Measurements from ENCODE around the gene MANF. TPM values are rescaled to one million over a fixed set of nuclear protein-coding genes. Genes with fewer than 3 reads are reported as not detected.
"Not testable (repeated sequence)": the region's sequence is repeated elsewhere in the genome, so short reads cannot be mapped to it uniquely, and the experiment has no call there.

Gene MANF
- total RNA-seq, 4 donors from 2014 or later, result 16.2 to 34.6 (median 24.9) TPM

DNA sequence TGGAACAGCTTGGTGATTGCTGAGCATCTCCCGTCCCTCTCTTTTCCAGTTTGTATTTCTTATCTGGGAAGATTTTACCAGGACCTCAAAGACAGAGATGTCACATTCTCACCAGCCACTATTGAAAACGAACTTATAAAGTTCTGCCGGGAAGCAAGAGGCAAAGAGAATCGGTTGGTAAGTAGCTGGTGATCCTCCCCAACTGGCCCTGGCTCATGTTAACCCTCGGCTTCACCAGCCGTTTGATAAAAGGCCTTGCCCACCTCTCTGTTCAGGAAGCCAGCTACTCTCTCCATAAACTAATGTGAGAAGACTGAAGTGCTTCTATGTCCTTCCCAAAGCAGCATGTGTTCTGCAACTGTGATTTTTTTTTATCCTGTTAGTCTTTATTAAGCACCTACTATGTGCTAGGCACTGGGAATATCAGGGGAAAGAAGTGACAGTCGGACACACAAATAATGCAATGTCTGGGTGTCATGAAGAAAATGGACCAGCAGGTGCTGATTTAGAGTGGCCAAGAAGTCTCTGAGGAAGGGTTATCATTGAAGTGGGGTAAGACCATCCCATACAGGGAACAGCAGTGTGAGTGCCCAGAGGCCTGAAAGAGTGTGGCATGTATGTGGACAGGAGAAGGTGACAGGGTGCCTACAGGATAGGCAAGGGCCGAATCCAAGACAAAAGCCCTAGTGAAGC, 1.2 kb downstream of the MANF start:
- peak overlapping the region; percentile 88 to 97 (median 93) for H3K27ac ChIP-seq (replicated peaks in 1 of 4)
- DNase-seq (ENCODE audit: extremely low spot score), result no peak
- H3K4me1 ChIP-seq, result peaks cover 41 to 69% (median 49%) of the 10 kb centered on the region in 4 donors

DNA sequence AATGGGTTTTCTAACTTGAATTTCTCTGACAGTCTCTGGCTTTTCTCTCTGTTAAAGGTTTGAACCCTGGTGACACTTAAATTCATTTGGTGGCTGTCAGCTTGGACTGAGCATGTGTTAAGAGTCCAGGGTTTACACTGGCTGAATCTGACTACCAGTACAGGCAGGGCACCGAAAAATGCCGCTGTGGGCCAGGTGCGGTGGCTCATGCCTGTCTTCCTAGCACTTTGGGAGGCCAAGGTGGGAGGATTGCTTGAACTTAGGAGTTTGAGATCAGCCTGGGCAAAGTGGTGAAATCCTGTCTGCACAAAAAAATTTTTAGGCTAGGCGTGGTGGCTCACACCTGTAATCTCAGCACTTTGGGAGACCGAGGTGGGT, 1.8 kb downstream of the MANF start:
- peak overlapping the region; percentile 0 to 97 (median 92) for H3K27ac ChIP-seq (replicated peaks in 1 of 4)
- H3K4me1 ChIP-seq, result peaks cover 41 to 72% (median 52%) of the 10 kb centered on the region in 4 donors
- H3K9me3 ChIP-seq, result no peaks in the 10 kb centered on the region
- no peak for TF ChIP-seq EP300 (IDR thresholded peaks at IDR 0.05)
- TF ChIP-seq, protein P1, sequence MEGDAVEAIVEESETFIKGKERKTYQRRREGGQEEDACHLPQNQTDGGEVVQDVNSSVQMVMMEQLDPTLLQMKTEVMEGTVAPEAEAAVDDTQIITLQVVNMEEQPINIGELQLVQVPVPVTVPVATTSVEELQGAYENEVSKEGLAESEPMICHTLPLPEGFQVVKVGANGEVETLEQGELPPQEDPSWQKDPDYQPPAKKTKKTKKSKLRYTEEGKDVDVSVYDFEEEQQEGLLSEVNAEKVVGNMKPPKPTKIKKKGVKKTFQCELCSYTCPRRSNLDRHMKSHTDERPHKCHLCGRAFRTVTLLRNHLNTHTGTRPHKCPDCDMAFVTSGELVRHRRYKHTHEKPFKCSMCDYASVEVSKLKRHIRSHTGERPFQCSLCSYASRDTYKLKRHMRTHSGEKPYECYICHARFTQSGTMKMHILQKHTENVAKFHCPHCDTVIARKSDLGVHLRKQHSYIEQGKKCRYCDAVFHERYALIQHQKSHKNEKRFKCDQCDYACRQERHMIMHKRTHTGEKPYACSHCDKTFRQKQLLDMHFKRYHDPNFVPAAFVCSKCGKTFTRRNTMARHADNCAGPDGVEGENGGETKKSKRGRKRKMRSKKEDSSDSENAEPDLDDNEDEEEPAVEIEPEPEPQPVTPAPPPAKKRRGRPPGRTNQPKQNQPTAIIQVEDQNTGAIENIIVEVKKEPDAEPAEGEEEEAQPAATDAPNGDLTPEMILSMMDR (IDR thresholded peaks at IDR 0.05), result no peak
- TF ChIP-seq POLR2A (IDR thresholded peaks at IDR 0.05; ENCODE audit: low read depth), result no peak
- TF ChIP-seq POLR2AphosphoS5 (IDR thresholded peaks at IDR 0.05), result no peak
- WGBS, result 90% methylated on average over 5 of the region's 5 CpGs
- H3K4me3 ChIP-seq, result peak overlapping the region in 1 of 4 donors; percentile 80
- peaks cover 11 to 31% (median 23%) of the 10 kb centered on the region in 4 donors for H3K36me3 ChIP-seq
- intact Hi-C loops (cut with DNase I), result loop anchor here (5.0 to 10.0 kb wide), 2 partner anchors 288 to 770 kb away; partner anchors contain the start of genes MAPKAPK3 and TEX264
- no peak for DNase-seq (ENCODE audit: extremely low spot score)
- no peaks in the 10 kb centered on the region for H3K27me3 ChIP-seq

More for the DNA sequence above, 1.2 kb downstream of the MANF start:
- H3K4me3 ChIP-seq, result peak overlapping the region; percentile 76 to 94 (median 82)
- 32% methylated on average over 8 of the region's 8 CpGs for WGBS
- no peaks in the 10 kb centered on the region for H3K9me3 ChIP-seq
- TF ChIP-seq, protein P1 (IDR thresholded peaks at IDR 0.05), result no peak
- TF ChIP-seq EP300 (IDR thresholded peaks at IDR 0.05), result no peak
- TF ChIP-seq POLR2A (IDR thresholded peaks at IDR 0.05; ENCODE audit: low read depth), result no peak
- no peak for TF ChIP-seq POLR2AphosphoS5 (IDR thresholded peaks at IDR 0.05)
- intact Hi-C loops (cut with DNase I), result loop anchor here (5.0 to 10.0 kb wide), 2 partner anchors 288 to 769 kb away; partner anchors contain the start of genes MAPKAPK3 and TEX264
- H3K27me3 ChIP-seq, result no peaks in the 10 kb centered on the region
- H3K36me3 ChIP-seq, result peaks cover 11 to 31% (median 23%) of the 10 kb centered on the region in 4 donors

DNA sequence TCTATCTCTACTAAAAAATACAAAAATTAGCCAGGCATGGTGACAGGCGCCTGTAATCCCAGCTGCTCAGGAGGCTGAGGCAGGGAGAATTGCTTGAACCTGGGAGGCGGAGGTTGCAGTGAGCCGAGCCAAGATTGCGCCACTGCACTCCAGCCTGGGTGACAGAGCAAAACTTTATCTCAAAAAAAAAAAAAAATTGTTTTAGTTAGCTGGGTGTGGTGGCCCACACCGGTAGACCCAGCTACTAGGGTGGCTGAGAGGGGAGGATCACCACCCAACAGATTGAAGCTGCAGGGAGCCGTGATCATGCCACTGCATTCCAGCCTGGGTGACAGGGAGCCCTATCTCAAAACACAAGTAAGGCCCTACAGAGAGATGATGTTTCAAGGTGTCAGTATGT, 2.2 kb downstream of the MANF start:
- H3K4me1 ChIP-seq, result peaks cover 45 to 77% (median 56%) of the 10 kb centered on the region in 4 donors
- 73% methylated on average over 6 of the region's 6 CpGs for WGBS
- H3K9me3 ChIP-seq; DNase-seq (ENCODE audit: extremely low spot score); H3K27me3 ChIP-seq; H3K4me3 ChIP-seq: not testable (repeated sequence)
- peaks cover 11 to 34% (median 24%) of the 10 kb centered on the region in 4 donors for H3K36me3 ChIP-seq
- peak overlapping the region in 2 of 4 donors; percentile 0 to 88 for H3K27ac ChIP-seq (replicated peaks in 1 of 4)
- intact Hi-C loops (cut with DNase I), result loop anchor here (5.0 to 10.0 kb wide), 2 partner anchors 288 to 770 kb away; partner anchors contain the start of genes MAPKAPK3 and TEX264

DNA sequence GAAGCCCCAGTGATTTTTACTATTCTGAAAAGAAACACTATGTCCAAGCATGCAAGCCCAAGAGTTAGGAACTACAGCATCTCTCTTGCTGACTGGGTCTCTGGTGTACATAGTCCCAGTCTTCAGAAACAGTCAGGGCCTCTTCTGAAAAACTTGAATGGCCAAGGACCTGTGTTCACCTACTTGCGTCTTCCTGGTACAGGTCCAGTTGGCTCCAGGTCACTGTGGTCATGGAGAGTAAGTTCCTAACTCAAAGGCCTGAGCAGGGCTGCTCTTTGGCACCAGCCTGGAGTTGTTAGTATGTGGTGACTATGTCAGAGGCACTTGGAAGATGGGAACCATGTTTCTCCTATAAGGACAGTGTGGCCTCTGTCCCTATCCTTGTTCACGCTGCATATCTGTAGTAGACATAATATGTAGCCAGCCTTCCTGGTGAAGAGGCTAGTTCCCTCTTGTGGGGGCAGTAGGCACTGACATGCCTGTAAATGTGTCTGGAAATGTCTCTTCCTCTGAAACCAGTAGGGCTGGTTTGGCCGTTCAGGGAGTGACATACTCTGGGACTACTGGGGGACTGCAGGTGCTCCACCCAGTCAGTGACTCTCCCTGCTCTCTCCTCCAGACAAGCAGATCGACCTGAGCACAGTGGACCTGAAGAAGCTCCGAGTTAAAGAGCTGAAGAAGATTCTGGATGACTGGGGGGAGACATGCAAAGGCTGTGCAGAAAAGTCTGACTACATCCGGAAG, 3.4 kb downstream of the MANF start:
- H3K27ac ChIP-seq (replicated peaks in 1 of 4), result no peak overlapping the region
- H3K4me1 ChIP-seq, result peaks cover 57 to 86% (median 67%) of the 10 kb centered on the region in 4 donors
- WGBS, result 75% methylated on average over 5 of the region's 6 CpGs
- TF ChIP-seq POLR2AphosphoS5 (IDR thresholded peaks at IDR 0.05), result no peak
- TF ChIP-seq, protein P1 (IDR thresholded peaks at IDR 0.05), result no peak
- no peak for TF ChIP-seq POLR2A (IDR thresholded peaks at IDR 0.05; ENCODE audit: low read depth)
- no peak for TF ChIP-seq EP300 (IDR thresholded peaks at IDR 0.05)
- no peak overlapping the region for H3K4me3 ChIP-seq
- H3K27me3 ChIP-seq, result no peaks in the 10 kb centered on the region
- no peaks in the 10 kb centered on the region for H3K9me3 ChIP-seq
- peaks cover 20 to 46% (median 35%) of the 10 kb centered on the region in 4 donors for H3K36me3 ChIP-seq
- DNase-seq (ENCODE audit: extremely low spot score), result no peak
- intact Hi-C loops (cut with DNase I), result loop anchor here (5.0 to 10.0 kb wide), 2 partner anchors 286 to 771 kb away; partner anchors contain the start of genes MAPKAPK3 and TEX264
